ENCODE data around the gene ZBTB42. TPM values are rescaled to one million over a fixed set of nuclear protein-coding genes. Genes with fewer than 3 reads are reported as not detected.

Gene ZBTB42
- total and polyA plus RNA-seq, 2 of the 13 experiments (the other 11 are each of a cell fraction or from before 2014, with no cell fraction given), result 2.8 to 4.2 TPM

DNA sequence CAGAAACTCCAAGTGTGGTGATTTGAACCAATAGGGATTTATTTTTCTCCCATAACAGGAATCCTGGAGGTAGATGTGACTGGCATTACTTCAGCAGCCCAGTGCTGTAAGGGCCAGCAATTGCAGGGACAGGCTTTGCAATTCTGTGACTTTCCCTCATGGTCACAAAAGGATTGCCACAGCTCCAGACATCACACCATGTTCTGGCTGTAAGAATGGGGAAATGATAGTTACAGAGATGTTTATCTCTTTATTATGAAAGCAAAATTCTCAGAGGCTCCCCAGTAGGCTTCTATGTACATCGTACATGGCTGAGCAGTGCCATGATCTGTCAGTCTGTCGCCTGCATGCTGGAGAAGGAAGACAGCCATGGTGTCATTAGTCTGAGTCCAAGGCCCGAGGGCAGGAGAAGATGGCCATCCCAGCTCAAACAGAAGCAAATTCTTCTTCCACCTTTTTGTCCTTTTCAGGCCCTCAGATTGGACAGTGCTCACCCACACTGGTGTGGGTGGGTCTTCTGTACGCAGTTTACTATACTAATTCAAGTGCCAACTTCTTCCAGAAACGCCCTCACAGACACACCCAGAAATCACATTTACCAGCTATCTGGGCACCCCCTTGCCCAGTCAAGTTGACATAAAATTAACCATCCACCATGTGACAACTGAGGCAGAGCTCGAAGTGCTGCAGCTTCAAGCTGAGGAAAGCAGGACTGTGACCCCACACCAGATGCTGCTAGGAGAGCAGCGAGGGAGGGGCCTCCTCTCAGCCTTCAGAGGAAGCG lies 17.2 kb downstream of the ZBTB42 start:
- H3K4me1 ChIP-seq (ENCODE audit: insufficient read depth, low read length), result peaks cover 58% of the 10 kb centered on the region
- WGBS (ENCODE audit: low lambda C conversion rate), result 91% methylated on average over 8 of the region's 8 CpGs
- H3K9me3 ChIP-seq (ENCODE audit: low read length), result no peaks in the 10 kb centered on the region
- H3K36me3 ChIP-seq (replicated peaks in 1 of 2; ENCODE audit: control insufficient read depth in 1 of 2, insufficient read depth in 2 of 2, low read length in 2 of 2), result no peaks in the 10 kb centered on the region; a peak in 1 of 5 replicates
- no peak overlapping the region for H3K4me2 ChIP-seq (ENCODE audit: low read depth, low read length)
- ChIA-PET POLR2A (interaction anchor here (1.0 to 1.2 kb wide), 2 partner anchors 18 to 51 kb away, joined by 3 read pairs; no protein-coding TSS in a partner anchor), CTCF (ENCODE audit: low intra/inter-chr PET ratio, low total read pairs) (no interaction called here)
- no peak for DNase-seq (ENCODE audit: low spot score)
- TF ChIP-seq SIX1 (CRISPR knock-in tag; IDR thresholded peaks at IDR 0.05; ENCODE audit: borderline replicate concordance) (no peak), ZFP36 (IDR thresholded peaks at IDR 0.05; ENCODE audit: borderline replicate concordance, low read depth, low read length, partially characterized antibody) (no peak), FIP1L1 (IDR thresholded peaks at IDR 0.05; ENCODE audit: borderline replicate concordance, insufficient read depth, low read depth, low read length) (no peak), KDM1A (CRISPR knock-in tag; IDR thresholded peaks at IDR 0.05) (no peak), TEF (CRISPR knock-in tag; IDR thresholded peaks at IDR 0.05) (no peak), ZBTB39 (CRISPR knock-in tag; IDR thresholded peaks at IDR 0.05) (no peak), ZNF746 (CRISPR knock-in tag; IDR thresholded peaks at IDR 0.05) (no peak), MAF1 (CRISPR knock-in tag; IDR thresholded peaks at IDR 0.05; ENCODE audit: borderline replicate concordance) (no peak), ZNF792 (CRISPR knock-in tag; IDR thresholded peaks at IDR 0.05) (no peak)
- no peaks in the 10 kb centered on the region for H4K20me1 ChIP-seq (ENCODE audit: insufficient read depth, low read length)
- H3K27me3 ChIP-seq (ENCODE audit: control insufficient read depth in 1 of 2, insufficient read depth in 2 of 2, low read length in 2 of 2), result no peaks in the 10 kb centered on the region
- H3K9ac ChIP-seq (ENCODE audit: insufficient read depth, low read depth, low read length), result no peak overlapping the region
- no peak overlapping the region for H3K27ac ChIP-seq (ENCODE audit: extremely low read length, insufficient read depth, low read length)
- BruUV-seq (replicated peaks), result no TSS peak
- no peak for ATAC-seq
- no peak overlapping the region for H2AFZ ChIP-seq (ENCODE audit: low read length)
- no peak overlapping the region for H3K4me3 ChIP-seq (replicated peaks in 1 of 3; ENCODE audit: insufficient read depth in 1 of 3, low read depth in 2 of 3, low read length in 3 of 3)
- no peak for FAIRE-seq
- in situ Hi-C loops (cut with HindIII; ENCODE audit: extremely low pct_ligation_motif_present, low pct_unique_long_range_greater_than_20kb) (no loop called here), intact Hi-C loops (cut with micrococcal nuclease; ENCODE audit: unreplicated experiment) (no loop called here)
- peaks cover 6% of the 10 kb centered on the region for H3K79me2 ChIP-seq (ENCODE audit: insufficient read depth, low read length)

Measured in HepG2 (cell line).